HepG2 (cell line): ENCODE measurements around the gene U2SURP. TPM values are rescaled to one million over a fixed set of nuclear protein-coding genes. Genes with fewer than 3 reads are reported as not detected.

ENCODE experiments used
- CHCHD3 ChIP-seq: sonication (generic); formaldehyde crosslinking; IDR thresholded peaks from 2 replicates; pipeline ENCODE4 v1.8.0; 2022; ENCODE audit warnings: mild to moderate bottlenecking, missing genetic modification reagents, moderate library complexity
- MATR3 ChIP-seq: sonication (generic); formaldehyde crosslinking; IDR thresholded peaks from 2 replicates; pipeline ENCODE4 v1.4.0; 2020; ENCODE audit warnings: missing genetic modification reagents
- MEIS1 ChIP-seq: sonication (generic); formaldehyde crosslinking; IDR thresholded peaks from 2 replicates; pipeline ENCODE4 v1.9.0; 2021; ENCODE audit warnings: mild to moderate bottlenecking, missing genetic modification reagents, moderate library complexity, borderline replicate concordance
- MTA1 ChIP-seq: sonication (generic); formaldehyde crosslinking; IDR thresholded peaks from 2 replicates; pipeline ENCODE4 v1.4.0; 2020; ENCODE audit warnings: missing genetic modification reagents, mild to moderate bottlenecking, borderline replicate concordance
- MTA3 ChIP-seq: sonication (generic); formaldehyde crosslinking; IDR thresholded peaks from 2 replicates; pipeline ENCODE4 v1.4.0; 2020; ENCODE audit warnings: missing genetic modification reagents
- NR1H2 ChIP-seq: sonication (generic); formaldehyde crosslinking; IDR thresholded peaks from 2 replicates; pipeline ENCODE4 v1.8.1; 2022; ENCODE audit warnings: low read depth, missing genetic modification reagents, borderline replicate concordance
- RFXAP ChIP-seq: sonication (generic); formaldehyde crosslinking; IDR thresholded peaks from 2 replicates; pipeline ENCODE4 v1.4.0; 2020; ENCODE audit warnings: missing genetic modification reagents, borderline replicate concordance
- SIN3B ChIP-seq: fragments of 150-350 bp; IDR thresholded peaks from 2 replicates; pipeline ENCODE4 v1.6.1; 2014; ENCODE audit warnings: low read length
- SOX6 ChIP-seq, 2 experiments: fragments of 450-650 bp in 1 of 2; sonication (generic) in 1 of 2; formaldehyde crosslinking in 1 of 2; IDR thresholded peaks; 2 replicates each; pipeline versions ENCODE4 v1.4.0 to v1.6.1; 2017 to 2020; ENCODE audit warnings: antibody characterized with exemption in 1 of 2, mild to moderate bottlenecking in 1 of 2, missing genetic modification reagents in 1 of 2
- SP1 ChIP-seq, 2 experiments: fragments of 450-650 bp in 1 of 2; sonication (generic) in 1 of 2; formaldehyde crosslinking in 1 of 2; IDR thresholded peaks; 2 replicates each; pipeline versions ENCODE4 v1.4.0 to v1.6.1; 2016 to 2020; ENCODE audit warnings: missing genetic modification reagents in 1 of 2
- UBTF ChIP-seq: sonication (generic); formaldehyde crosslinking; IDR thresholded peaks from 2 replicates; pipeline ENCODE4 v1.4.0; 2020; ENCODE audit warnings: mild to moderate bottlenecking, missing genetic modification reagents
- ZEB1 ChIP-seq: IDR thresholded peaks from 2 replicates; pipeline ENCODE4 v1.6.1; 2012; ENCODE audit warnings: mild to moderate bottlenecking, low read depth, inconsistent platforms; ENCODE audit not compliant: insufficient replicate concordance
- ZFYVE20 ChIP-seq: sonication (generic); formaldehyde crosslinking; IDR thresholded peaks from 2 replicates; pipeline ENCODE4 v1.8.0; 2023; ENCODE audit warnings: low read depth, mild to moderate bottlenecking, moderate library complexity, missing genetic modification reagents, borderline replicate concordance
- ZMYM4 ChIP-seq: sonication (generic); formaldehyde crosslinking; IDR thresholded peaks from 2 replicates; pipeline ENCODE4 v1.8.1; 2023; ENCODE audit warnings: mild to moderate bottlenecking, missing genetic modification reagents
- ZNF30 ChIP-seq: sonication (generic); formaldehyde crosslinking; IDR thresholded peaks from 2 replicates; pipeline ENCODE4 v1.5.0; 2020; ENCODE audit warnings: mild to moderate bottlenecking, missing genetic modification reagents
- ZNF350 ChIP-seq: sonication (generic); formaldehyde crosslinking; IDR thresholded peaks from 2 replicates; pipeline ENCODE4 v1.4.0; 2020; ENCODE audit warnings: mild to moderate bottlenecking, low read depth, missing genetic modification reagents, borderline replicate concordance
- ZNF503 ChIP-seq: sonication (generic); formaldehyde crosslinking; IDR thresholded peaks from 2 replicates; pipeline ENCODE4 v1.4.0; 2020; ENCODE audit warnings: missing genetic modification reagents
- ZNF569 ChIP-seq: sonication (generic); formaldehyde crosslinking; IDR thresholded peaks from 2 replicates; pipeline ENCODE4 v1.5.0; 2020; ENCODE audit warnings: mild to moderate bottlenecking, missing genetic modification reagents, moderate library complexity, borderline replicate concordance
- ZNF574 ChIP-seq: sonication (generic); formaldehyde crosslinking; IDR thresholded peaks from 2 replicates; pipeline ENCODE4 v1.4.0; 2020; ENCODE audit warnings: missing genetic modification reagents
- ZNF776 ChIP-seq: sonication (generic); formaldehyde crosslinking; IDR thresholded peaks from 2 replicates; pipeline ENCODE4 v1.4.0; 2020; ENCODE audit warnings: mild to moderate bottlenecking, missing genetic modification reagents
- ZNF777 ChIP-seq: sonication (generic); formaldehyde crosslinking; IDR thresholded peaks from 2 replicates; pipeline ENCODE4 v1.4.0; 2020; ENCODE audit warnings: missing genetic modification reagents
- polyA plus RNA-seq, 8 experiments: library from polyadenylated mRNA; depleted of rRNA in 3 of 8; stranded (reverse) in 7 of 8; unstranded in 1 of 8; fragments of >200 nt; fragmentation: Illumina TruSeq in 4 of 8; extraction: Trizol in 4 of 8; gene quantifications; 2 replicates each; pipeline versions ENCODE4 v1.2.1 to v1.2.3, GENCODE V29; 2011 to 2016; ENCODE audit warnings: low read depth in 4 of 8, missing spikeins in 1 of 8, mixed read lengths in 1 of 8; ENCODE audit not compliant: insufficient read depth in 1 of 8
- total RNA-seq, 5 experiments: library from RNA; depleted of rRNA; stranded (reverse); fragments of >200 nt; fragmentation: Illumina TruSeq; extraction: Trizol; gene quantifications; 2 replicates each; pipeline ENCODE4 v1.2.3, GENCODE V29; 2016; ENCODE audit warnings: low read depth in 1 of 5

The U2SURP gene
- total and polyA plus RNA-seq, 2 of the 13 experiments (the other 11 are each of a cell fraction or from before 2014, with no cell fraction given): 55.9 to 173 TPM

- TF ChIP-seq ZFYVE20 (CRISPR knock-in tag) (no peak), SP1 (IDR thresholded peaks at IDR 0.05) (no peak), SP1 (CRISPR knock-in tag; IDR thresholded peaks at IDR 0.05) (0 out of 2 replicates have a peak, but pooled peaks have one; percentile 38), MTA3 (CRISPR knock-in tag) (no peak), MTA1 (peak; percentile 57; the same call in 1 of the 2 replicates), ZNF569 (CRISPR knock-in tag) (no peak), ZNF574 (peak; percentile 72), ZNF30 (no peak), SOX6 (IDR thresholded peaks at IDR 0.05) (no peak), SOX6 (CRISPR knock-in tag; IDR thresholded peaks at IDR 0.05) (peak; percentile 59), ZMYM4 (peak; percentile 82), NR1H2 (CRISPR knock-in tag) (no peak), SIN3B (no peak), CHCHD3 (CRISPR knock-in tag) (0 out of 2 replicates have a peak, but pooled peaks have one; percentile 55), ZNF350 (CRISPR knock-in tag) (peak; percentile 48; the same call in 1 of the 2 replicates), UBTF (CRISPR knock-in tag) (peak; percentile 77; the same call in 1 of the 2 replicates), ZNF503 (peak; percentile 61; the same call in 1 of the 2 replicates), ZEB1 (no peak), MATR3 (CRISPR knock-in tag) (no peak), MEIS1 (CRISPR knock-in tag) (peak; percentile 40; the same call in 1 of the 2 replicates), ZNF776 (CRISPR knock-in tag) (peak; percentile 24; the same call in 1 of the 2 replicates), RFXAP (CRISPR knock-in tag) (peak; percentile 40; the same call in 1 of the 2 replicates), ZNF777 (CRISPR knock-in tag) (peak; percentile 50; the same call in 1 of the 2 replicates)
Observed at GRCh38 chr3:142963516-142964448, 37.6 kb upstream of the U2SURP start, which contains the start of gene PAQR9 (continued).
